Erythroblast (primary cell): ENCODE data around the gene FHAD1.

ENCODE experiments used
- GATA1 ChIP-seq: IDR thresholded peaks from 2 replicates; pipeline ENCODE4 v1.6.1; 2011; ENCODE audit warnings: low read depth, mild to moderate bottlenecking, control low read depth, low read length, moderate library complexity
- POLR2A ChIP-seq: IDR thresholded peaks from 2 replicates; pipeline ENCODE4 v1.6.1; 2011; ENCODE audit warnings: mild to moderate bottlenecking, low read length

DNA sequence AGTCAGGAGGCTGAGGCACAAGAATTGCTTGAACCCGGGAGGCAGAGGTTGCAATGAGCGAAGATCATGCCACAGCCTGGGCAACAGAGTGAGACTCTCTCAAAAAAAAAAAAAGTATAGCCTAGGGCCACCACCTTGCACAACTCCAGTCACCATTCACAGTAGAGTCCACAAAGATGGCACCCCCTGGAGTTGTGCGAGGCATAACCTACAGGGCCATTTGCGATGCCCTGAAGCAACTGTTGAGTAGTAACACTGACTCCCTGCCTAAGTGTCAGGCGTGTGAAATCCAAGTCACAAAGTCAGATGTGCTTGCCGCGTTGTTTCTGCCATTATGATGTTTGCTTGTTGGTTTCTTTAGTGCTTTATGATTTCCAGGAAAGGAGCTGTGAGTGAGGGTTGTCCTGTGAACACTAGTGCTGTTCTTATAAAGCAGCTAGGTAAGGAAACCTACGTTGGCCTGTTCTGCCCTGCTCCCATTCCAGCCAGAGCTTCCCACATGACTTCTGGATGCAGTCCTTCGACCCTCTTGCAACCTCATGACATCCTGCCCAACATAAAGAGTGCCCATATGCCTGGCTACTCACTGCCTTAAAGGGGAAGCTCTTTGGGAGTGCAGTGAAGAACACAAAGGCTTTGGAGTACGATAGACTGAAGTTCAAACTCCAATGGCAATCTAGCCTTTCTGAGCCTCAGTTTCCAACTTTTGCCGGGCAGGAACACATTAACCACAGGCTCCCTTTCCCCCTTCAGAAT is 29.8 kb downstream of the FHAD1 start:
- TF ChIP-seq POLR2A (no peak), GATA1 (no peak)
